Suppressor macrophage (primary cell): ENCODE results near the gene STK38L.

Source experiments
- DNase-seq, 4 experiments: peaks; one replicate each; pipeline ENCODE4 v3.0.0-alpha.2; 2020 to 2022

The STK38L gene

DNA sequence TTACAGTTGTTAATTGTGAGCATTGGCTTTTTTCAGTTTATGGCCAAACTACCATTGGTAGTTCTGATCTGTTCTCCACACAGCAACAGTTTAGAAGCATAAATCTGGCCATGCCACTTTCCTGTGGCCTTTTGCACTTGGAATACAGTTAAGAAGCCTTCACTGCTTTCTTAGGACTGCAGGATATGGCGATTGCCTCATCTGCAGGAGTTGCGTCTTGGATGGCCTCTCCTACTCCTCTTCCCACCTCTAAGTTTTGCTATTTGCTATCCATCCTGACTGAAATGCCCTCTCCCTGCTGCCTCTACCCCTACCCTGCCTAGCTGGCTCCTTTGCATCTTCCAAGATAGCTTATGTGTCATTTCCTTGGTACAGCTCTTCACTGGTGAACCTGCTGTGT is 75.8 kb downstream of the STK38L start:
- DNase-seq, result no peak

DNA sequence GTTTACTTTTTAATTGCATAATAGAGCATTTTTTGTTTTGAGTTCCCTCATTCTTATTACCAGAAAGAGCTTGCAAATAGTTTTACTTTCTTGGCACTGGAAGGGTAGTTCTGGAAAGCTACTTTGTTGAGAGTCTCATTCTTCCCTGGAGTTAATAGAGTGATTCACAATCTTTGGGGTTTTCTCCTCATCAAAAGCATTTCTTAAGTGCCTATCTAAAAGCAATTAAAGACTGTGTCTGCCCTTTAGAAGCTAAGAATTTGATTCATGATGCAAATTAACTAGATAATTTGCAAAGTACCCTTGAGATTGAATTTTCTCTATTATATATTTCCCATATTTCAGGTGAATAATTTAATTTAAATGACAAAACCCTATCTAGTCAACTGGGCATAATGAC is 80.4 kb downstream of the STK38L start:
- DNase-seq, result no peak

- no peak for DNase-seq
Observed at GRCh38 chr12:27330846-27331245, 86.8 kb downstream of the STK38L start.

DNA sequence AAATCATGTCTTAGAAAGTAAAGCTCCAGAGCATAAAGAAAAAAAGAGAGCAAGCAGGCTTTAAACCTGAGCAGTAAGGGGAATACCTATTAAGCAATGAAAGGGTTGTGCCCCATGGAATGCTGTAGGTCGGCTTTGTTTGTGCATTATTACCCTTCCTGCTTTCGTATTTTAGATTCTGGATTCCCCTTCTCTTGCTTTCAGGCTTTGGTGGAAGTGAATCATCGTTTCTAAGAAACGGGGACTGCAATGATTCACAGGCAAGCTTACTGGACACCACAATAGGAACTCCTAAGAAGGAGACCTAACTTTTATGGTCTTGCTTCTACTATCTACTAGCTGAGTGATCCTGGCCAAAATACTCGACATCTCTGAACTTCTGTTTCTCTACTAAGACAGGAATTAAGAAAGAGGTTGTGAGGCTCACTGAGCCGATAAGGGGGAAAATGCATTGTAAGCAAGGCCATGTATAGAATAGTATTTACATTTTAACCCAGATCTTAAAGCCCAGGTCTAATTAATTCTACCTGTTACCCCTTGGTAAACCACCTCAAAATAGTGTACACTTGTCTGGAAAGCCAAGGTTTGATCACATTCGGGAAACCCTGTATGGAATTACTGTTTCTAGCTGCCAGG is 87.3 kb downstream of the STK38L start:
- DNase-seq, result peak; percentile 61 to 89 (median 76)

- peak in 1 of 4 experiments; percentile 7 for DNase-seq
Observed at GRCh38 chr12:27331927-27332324, 87.8 kb downstream of the STK38L start.

DNA sequence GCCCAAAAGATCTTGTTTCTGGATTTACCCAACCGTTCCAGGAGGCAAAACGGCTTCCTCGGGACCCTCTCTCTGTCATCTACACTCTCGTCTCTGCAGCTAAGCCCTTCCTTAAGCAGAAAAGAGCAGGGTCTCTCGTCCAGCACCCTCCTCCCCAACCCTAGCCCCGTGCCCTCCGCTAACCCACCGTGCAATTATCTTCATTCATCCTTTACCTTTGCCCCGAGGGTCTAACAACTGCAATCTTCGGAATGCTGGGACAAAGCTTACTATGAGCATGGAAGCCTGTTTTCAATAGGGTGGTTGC is 88.3 kb downstream of the STK38L start:
- no peak for DNase-seq

DNA sequence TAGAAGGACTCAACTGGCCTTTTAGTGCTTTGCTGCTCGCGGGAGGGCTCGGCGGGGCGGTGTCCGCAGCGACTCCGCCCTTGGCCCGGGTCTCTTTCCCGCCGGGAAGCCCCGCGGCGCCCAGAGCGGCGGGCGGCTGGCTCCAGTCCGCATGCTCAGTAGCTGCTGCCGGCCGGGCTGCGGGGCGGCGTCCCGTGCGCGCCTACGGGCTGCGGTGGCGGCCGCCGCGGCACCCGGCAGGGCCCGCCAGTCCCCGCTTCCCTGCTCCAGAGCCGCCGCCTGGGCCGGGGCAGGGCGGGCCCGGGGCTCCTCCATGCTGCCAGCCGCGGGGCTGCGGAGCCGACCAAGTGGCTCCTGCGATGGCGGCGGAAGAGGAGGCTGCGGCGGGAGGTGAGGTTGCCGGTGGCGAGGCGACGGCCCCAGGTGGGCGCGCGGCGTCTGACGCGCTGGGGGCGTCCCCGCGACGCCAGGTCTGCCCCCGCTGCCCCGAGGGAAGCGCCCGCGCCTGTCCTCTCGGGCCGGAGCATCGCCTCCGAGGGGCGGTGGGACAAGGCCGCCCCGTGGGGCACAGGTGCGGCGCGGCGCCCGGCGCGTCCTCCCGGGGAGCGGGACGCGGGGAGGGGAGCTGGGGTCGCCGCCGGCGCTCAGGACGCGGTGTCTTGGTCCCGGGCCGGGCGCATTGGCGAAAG is 88.8 kb downstream of the STK38L start, which contains the start of gene BMAL2:
BMAL2 (plus strand) TSS at position 123 of the 689 bp plus-strand sequence; CDS start at position 360, 237 bp downstream.
- DNase-seq, result peak; percentile 35 to 76 (median 58)

- peak; percentile 76 to 88 (median 82) for DNase-seq
Observed at GRCh38 chr12:27333403-27334009, 89.4 kb downstream of the STK38L start.

- DNase-seq, result peak in 2 of 4 experiments; percentile 19 to 35
Observed at GRCh38 chr12:27334042-27334720, 90.1 kb downstream of the STK38L start.

- DNase-seq, result no peak
Observed at GRCh38 chr12:27334721-27335082, 90.6 kb downstream of the STK38L start.

DNA sequence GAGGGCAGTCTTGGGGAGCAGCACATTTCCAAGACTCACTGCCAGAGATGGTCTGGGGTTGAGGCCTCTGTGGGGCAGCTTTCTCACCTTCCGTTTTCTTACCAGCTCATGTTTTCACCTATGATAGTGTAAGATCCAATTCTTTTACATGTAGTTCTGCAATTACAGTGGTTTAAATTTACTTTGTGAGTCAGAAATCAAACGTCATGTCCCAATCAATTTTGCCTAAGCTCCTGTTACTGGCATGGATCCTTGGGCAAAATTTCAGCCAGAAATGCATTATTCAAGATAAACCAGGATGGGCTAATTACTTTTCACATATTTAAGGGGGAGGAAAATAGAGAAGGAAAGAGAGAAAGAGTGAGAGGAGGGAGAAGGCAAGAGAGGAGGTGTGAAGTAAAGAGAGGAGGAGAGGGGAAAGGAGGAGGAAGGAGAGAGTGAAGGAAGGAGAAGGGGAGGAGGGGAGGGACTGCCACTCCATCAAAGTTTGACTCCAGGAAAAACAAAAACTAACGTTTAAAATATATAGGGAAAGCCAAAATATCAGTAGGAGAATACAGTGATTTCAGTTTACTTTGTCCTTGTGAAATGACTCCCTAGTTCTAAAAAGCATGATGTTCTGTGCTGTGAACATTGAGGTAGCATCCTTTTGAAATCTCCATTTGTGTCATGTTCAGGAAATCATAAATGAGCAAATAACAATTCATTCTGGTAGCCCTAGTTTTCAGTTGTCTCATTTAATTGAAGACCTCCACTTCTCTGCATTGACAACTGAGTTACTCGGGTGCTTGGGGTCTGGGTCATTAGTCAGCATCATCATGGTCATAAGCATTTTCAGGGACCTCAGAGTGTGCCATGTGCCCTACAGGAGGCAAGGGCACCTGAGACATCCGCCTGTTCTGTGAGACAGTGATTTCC is 91.5 kb downstream of the STK38L start:
- DNase-seq, result no peak

- no peak for DNase-seq
Observed at GRCh38 chr12:27336282-27336653, 92.2 kb downstream of the STK38L start.

- DNase-seq, result no peak
Observed at GRCh38 chr12:27337376-27337775, 93.3 kb downstream of the STK38L start.

DNA sequence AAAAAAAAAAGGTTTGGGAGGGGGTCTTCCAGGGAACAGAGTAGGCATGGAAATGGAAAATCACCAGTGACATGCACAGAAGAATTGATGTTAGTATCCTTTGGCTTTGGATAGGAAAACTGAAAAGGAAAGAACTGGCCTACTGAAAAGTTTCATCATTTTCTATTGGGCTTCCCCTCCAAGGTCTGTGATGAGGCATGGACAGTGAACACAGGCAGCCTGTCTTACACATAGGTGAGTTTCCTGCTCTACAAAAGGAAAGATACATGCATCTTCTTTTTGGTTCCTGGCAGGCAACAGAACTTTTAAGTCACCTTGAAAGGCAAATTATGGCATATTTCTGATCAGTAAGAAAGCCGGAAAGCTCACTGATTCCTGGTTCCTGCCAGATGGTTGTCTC is 94.4 kb downstream of the STK38L start:
- no peak for DNase-seq

DNA sequence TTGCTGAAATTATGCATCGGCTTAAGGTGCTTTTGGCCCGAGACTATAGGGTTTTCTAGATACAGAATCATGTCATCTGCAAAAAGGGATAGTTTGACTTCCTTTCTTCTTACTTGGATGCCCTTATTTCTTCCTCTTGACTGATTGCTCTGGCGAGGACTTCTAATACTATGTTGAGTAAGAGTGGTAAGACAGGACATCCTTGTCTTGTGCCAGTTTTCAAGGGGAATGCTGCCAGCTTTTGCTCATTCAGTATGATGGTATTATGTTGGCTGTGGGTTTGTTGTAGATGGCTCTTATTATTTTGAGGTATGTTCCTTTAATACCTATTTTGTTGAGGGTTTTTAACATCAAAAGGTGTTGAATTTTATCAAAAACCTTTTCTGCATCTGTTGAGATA is 96.9 kb downstream of the STK38L start:
- DNase-seq, result no peak

GRCh38 chr12:27342536-27342935 is 98.5 kb downstream of the STK38L start:
- DNase-seq, result no peak

- DNase-seq, result no peak
Observed at GRCh38 chr12:27343255-27344000, 99.3 kb downstream of the STK38L start.

DNA sequence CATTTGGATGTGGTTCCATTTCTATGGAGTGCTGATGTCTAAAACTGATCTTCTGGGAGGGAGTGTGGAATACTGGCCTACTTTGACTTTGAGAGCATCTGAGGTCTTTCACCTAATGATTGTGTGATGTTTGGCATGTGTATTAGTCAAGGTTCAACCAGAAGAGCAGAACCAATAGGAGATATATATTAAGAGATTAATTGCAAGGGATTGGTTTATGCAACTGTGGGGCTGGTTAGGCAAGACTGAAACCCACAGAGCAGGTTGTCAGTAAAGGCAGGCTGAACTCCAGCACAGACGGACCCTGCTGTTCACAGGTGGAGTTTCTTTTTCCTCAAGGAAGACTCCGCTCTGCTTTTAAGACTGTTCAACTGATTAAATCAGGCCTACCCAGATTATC is 100.2 kb downstream of the STK38L start:
- no peak for DNase-seq

DNA sequence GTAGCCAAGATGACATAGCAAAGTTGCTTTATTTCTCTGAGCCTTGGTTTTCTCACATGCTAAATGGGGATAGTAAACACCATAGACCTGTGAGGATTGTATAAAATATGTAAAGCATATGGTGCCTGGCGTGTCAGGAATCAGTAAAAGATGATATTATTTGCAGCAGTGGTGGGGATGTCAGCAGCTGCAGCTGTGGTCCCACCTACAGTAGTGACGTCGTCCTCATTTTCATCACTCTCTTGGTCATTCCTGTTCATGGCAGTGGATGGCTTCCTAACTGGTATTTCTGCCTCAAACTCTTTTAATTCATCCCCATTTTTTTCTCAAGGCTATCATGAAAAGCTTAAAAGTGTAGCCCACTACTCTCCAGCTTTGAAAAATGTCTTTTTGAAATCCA is 100.7 kb downstream of the STK38L start:
- DNase-seq, result no peak

GRCh38 chr12:27345376-27345775 is 101.3 kb downstream of the STK38L start:
- DNase-seq, result no peak

- no peak for DNase-seq
Observed at GRCh38 chr12:27347779-27348178, 103.7 kb downstream of the STK38L start.

DNA sequence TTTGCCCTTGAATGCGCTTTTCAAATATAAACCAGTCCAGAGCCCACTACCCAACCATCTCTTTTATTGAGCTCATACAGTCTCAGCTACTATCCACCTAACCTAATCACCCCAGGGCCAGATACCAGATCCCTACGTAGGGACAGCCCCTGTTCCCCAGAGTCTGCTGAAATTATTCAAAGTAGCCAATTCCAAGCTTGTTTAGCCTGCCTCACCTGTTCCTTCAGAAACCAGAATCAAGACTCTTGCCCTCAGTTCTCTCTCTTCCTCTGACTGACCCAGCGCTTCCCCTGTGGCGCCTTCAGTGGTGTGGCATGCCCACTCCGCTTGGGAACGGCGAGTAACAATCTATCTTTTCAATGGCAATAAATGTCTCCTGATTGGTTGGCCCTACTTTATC is 107.4 kb downstream of the STK38L start:
- DNase-seq, result no peak
